ENCODE data around the gene TTC1.
"Not testable (repeated sequence)": the region's sequence is repeated elsewhere in the genome, so short reads cannot be mapped to it uniquely, and the experiment has no call there.

TTC1 gene

DNA sequence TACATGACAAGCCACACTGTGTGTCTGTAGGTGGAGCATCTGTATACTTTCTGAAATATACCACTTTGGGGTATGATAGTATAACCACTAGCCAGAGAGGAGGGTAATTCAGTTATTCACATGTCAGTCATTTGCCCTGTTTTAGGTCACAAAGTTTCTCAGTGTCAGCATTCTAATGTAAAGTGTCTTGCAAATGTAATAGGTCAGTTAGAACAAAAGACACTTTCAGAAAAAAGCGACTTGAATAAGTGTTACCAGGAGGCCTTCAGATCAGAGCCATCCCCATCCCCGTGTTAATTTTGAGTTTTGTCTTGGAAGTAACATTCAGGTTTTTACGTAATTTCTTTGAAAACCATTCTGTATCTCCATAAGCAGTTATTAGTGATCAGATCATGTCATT lies 33.7 kb downstream of the TTC1 start:
- no peak for DNase-seq (ENCODE audit: low spot score)

DNA sequence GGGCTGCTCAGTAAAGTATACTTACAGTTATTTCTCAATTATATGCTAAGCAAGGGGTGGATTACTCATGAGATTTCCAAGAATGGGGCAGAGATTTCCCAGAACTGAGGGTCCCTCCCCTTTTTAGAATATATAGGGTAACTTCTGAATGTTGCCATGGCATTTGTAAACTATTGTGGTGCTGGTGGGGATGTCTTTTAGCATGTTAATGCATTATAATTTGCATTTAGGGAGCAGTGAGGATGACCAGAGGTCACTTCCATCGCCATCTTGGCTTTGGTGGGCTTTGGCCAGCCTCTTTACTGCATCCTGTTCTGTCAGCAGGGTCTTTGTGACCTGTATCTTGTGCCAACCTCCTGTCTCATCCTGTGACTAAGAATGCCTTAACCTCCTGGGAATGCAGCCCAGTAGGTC lies 35.5 kb downstream of the TTC1 start:
- DNase-seq (ENCODE audit: low spot score): no peak

DNA sequence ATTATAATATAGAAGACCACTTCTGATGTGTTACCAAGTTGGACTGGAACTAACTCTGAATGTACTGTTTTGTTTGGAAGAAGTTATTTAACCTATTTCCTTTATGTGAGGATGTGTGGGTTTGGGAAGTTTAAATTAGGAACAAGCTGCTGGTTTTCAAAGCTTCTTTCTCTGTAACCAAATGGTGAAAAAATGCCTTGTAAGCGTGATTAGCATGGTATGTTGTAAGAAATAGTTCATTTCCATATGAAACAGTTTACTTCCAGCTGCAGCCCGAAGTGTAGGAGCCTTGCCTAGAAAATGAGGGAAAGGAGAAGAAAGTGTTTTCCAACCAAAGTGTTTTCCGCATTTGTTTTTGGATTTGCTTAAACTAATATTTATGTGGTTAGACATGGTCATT lies 36.0 kb downstream of the TTC1 start:
- no peak for DNase-seq (ENCODE audit: low spot score)

DNA sequence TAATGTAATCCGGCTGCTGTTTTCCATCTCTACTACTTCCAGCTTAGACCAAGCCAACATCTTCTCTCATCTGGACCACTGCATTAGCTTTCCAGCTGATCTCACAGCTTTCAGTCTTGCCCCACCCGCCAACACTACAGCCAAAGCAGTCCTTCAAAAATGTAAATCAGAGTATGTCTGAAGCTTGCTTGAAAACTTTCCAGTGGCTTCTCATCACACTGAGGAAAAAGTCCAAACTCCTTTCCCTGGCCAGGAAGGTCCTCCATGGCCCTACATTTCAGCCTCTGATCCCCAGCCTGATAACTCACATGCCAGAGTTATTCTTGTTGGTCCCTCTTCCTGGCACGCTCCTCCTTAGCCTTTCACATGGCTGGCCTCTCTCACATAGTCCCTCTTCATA lies 38.5 kb downstream of the TTC1 start:
- DNase-seq (ENCODE audit: low spot score): no peak

DNA sequence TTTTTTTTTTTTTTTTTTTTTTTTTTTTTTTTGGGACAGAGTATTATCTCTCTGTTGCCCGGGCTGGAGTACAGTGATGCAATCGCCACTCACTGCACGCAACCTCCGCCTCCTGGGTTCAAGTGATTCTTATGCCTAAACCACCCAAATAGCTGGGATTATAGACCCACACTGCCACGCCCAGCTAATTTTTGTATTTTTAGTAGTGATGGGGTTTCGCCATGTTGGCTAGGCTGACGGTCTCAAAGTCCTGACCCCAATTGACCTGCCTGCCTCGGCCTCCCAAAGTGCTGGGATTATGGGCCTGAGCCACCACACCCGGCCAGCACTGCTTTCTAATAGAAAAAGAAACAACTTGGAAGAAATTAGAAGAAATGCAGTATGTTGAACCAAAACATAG lies 39.2 kb downstream of the TTC1 start:
- no peak for DNase-seq (ENCODE audit: low spot score)

DNA sequence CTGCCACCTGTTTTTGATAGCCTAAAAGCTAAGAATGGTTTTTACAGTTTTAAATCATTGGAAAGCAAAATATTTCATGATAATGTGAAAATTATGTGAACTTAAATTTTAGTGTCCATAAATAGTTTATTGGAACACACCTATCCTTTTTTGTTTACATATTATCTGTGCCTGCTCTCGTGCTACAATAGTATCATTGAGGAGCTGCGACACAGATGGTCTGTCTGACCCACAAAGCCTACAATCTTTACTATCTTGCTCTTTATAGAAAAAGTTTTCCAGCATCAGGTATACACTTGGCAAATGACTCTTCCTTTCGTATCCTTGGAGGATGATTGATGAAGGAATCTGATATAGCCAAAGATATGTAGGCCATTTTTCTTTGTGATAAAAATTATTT lies 40.2 kb downstream of the TTC1 start:
- DNase-seq (ENCODE audit: low spot score): no peak

DNA sequence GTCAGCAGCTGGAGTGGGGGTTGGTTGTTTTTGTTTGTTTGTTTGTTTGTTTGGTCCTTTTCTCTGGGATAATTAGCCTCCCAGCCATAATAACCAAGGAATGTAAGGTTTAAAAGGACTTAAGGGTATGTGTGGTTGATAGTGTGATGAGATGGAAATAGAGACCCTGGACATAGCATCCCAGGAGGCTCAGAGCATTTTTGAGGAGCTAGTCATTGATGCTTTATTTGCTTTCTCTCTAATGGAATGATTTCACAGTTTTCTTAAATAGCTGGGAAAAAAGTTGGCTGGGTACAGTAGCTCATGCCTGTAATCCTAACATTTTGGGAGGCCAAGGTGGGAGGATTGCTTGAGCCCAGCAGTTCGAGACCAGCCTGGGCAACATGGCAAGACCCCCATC lies 45.1 kb downstream of the TTC1 start:
- peak; percentile 42 for DNase-seq (ENCODE audit: low spot score)

DNA sequence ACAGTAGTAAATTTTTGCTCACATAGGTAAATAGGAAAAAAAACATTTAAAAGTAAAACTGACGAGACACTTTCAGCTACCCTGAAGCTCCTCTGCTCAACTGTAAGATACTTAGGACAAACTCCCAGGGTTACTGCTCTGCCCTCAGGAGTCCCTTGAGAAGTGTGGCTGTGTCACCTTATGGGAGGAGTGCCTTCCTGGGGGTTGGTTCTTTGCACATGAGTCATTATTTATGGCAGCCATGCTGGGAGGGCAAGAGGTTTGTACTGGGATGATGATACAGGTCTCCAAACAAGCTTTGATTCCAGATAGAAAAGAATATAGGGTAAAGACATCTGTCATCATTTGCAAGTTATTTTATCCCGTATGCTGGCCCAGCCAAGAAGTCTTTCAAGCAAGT lies 45.9 kb downstream of the TTC1 start:
- DNase-seq (ENCODE audit: low spot score): peak; percentile 73

DNA sequence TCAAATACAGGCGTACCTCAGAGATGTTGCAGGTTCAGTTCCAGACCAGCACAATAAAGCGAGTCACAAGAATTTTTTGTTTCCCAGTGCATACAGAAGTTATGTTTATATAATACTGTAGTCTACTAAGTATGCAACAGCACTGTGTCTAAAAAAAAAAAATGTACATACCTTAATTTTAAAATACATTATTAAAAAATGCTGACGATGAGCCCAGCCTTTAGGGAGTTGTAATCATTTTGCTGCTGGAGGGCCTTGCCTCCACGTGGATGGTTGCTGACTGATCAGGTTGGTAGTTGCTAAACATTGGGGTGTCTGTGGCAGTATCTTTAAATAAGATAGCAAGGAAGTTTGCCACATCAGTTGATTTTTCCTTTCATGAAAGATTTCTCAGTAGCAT lies 48.3 kb downstream of the TTC1 start:
- DNase-seq (ENCODE audit: low spot score): no peak

DNA sequence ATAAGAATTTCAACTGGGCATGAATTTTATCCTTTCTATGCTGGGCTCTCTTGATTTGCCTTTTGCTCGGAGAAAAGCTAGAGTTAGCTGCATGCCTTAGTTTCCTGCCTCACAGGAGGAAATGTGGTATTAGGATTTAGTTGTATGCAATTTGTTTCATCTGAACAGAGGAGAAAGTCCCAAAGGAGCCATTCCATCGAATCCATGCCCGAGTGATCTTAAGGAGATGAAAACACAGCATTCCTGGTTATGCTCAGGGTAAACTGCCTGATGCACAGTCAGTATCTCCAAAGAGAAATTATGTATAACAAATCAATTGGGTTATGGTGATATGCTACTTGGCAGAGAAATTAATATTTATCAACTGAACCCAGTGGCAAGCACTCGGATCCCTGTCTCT lies 51.1 kb downstream of the TTC1 start:
- DNase-seq (ENCODE audit: low spot score): no peak

DNA sequence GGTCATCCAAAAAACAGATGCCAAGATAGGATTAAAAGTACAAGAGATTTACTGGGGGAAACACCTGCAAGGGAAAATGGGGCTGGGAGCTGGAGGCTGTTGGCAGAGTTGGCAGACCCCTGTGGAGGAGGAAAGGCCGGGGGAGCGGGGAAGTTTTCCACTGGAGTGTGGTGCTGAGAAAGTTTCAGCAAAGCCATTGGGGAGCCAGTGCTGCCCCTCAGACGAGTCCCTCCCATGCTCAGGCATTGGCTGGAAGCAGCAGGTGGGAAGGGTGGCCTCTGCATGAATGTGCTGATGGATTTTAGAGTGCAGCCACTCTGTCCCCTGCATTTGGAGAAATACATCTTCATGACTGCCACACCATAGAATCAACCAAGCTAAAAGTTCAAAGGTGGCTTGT lies 52.8 kb downstream of the TTC1 start:
- no peak for DNase-seq (ENCODE audit: low spot score)

DNA sequence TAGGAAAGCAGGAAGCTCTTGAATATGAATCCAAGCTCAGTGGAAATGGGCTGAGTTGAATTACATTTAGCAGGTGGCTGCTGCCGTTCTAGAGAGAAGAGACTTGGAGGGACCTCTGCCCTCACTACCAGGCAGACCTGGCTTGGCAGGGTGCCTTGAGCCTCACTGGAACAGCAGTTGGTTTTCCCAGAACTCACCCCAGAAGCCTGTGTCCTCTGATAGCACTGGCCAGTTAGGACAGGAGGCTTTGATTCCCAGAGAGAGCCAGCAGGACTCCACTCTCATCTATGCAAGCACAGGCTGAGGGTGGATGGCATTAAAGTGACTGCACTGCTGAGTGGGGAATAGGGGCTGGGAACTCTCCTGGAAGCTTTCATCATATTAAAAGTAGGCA lies 55.5 kb downstream of the TTC1 start:
- no peak for DNase-seq (ENCODE audit: low spot score)

DNA sequence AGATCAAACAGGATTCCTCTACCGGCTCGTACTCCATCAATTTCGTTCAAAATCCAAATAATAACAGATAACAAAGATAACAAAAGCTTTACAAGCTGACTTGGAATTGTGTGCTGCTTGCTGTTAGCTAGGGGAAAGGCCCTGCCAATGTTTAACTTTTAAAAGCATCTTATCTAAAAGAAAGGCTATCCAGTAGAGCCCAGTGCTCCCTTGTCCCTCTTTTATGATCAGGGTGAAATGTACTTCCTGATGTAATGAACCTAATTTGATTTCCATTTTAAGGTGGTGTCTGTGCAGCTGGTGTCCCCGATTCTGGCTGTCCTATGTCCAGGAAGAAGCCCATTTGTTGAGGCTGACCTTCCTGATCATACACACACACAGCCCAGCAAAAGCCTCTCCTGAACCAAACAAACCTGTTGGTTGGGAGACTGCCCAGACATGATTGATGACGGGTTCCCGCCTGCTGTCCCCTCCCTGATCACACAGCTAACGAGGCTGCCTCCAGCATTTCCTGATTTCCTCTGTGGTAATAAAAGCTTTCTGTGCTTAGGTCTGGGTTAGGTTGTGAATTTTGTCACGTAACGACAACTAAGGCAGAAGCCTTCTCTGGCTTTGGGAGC lies 56.2 kb downstream of the TTC1 start:
- no peak for DNase-seq (ENCODE audit: low spot score)

DNA sequence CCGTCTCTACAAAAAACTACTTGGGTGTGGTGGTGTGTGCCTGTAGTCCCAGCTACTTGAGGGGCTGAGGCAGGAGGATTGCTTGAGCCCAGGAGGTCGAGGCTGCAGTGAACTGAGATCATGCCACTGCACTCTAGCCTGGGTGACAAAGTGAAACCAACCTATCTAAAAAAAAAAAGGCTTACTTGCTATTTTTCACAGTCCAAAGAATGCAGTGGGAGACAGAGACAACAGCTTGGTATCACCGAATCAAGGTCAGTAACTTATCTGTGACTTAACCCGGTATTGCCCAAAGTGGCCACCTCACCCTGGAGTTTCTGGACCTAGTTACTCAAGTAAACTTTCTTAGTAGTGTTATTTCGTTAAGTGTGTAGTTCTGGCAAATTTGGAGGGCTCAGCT lies 60.2 kb downstream of the TTC1 start:
- DNase-seq (ENCODE audit: low spot score): not testable (repeated sequence)

DNA sequence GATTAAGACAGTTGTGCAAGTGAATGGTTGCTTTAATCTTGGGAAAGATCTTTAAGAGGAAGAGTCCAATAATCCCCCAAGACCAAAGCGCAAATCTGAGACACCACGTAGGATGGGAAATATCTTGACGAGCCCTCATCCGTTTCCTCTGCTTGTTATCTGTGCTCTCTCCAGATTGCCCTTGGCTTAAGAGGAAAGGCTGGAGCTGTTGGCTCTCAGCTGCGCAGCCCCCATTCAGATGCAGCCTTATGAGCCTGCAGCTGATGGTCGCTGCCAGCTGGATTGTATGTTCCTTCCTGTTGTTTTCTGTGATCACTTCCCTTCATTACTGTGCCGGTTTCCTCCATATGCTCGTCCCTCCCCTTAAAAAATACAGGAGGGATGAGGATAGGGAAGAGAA lies 62.6 kb downstream of the TTC1 start:
- DNase-seq (ENCODE audit: low spot score): no peak

DNA sequence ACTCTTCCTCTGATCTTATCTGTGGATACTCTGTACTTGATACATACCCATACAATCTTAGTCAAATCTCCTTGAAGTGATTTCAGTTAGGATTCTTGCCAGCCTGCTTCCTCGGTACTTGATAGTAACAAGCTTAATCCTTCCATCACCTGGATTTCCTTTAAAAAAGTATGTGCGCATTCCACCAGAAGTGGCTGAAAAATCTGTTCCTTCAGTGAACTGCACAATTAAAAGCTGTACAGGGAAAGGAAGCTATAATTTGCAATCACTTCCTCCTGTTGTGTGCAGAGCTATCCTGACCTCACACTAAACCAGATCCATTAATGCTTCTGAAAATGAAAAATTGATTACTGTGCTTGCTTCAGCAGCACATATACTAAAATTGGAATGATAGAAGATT lies 63.0 kb downstream of the TTC1 start:
- DNase-seq (ENCODE audit: low spot score): no peak

DNA sequence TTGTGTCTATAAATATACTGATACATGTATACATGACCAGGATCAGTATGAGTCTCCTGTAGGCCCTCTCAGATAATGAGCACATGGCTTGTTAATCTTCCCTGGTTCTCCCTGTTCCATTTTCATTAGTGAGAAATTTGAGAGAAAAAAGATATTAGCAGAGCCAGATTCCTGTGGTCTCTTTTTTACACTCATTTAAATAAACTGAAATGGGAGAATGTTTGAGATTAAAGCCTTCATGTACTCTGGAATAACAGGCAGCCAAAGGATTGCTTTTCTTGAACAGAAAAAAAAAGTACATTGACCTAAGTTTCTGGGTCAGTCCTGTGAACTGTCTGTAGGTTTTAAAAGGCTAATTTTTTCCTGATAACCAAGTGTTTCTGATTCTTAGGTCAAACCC lies 66.1 kb downstream of the TTC1 start:
- DNase-seq (ENCODE audit: low spot score): no peak

DNA sequence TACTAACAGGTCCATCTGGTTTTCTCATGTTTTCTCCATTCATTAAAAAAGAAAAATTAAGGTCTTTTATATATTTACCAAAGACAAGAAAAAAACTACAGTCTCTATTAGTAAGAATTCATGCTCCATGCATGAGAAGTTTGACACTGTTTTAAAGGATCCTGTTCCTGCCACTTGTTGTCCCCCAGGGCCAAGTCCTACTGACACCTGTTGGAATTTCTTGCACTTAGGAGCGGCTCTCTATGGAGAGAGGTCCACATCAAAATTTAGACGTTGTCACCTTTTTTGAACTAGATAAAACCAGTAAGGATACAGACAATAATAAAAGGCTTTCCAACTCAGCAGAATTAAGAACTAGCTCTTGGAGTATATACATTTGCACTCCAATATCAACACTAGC lies 68.1 kb downstream of the TTC1 start:
- no peak for DNase-seq (ENCODE audit: low spot score)

DNA sequence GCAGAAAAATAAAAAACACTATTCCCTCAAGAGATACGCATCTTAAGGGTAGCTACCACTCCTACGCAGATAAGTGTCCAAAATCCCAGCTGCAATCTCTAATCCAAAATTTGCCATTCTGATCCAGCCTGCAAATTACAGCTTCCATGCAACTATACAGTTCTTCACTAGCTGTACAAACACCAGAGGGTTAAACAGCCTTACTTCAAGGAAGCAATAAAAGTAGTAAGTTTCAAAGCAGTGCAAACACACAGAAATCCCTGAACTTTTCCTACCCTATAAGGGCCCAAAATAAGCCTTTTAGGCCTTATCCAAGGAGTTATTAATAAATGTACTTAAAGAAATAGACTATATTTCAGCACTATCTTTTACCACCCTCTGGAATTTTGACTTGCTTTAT lies 70.8 kb downstream of the TTC1 start:
- no peak for DNase-seq (ENCODE audit: low spot score)

DNA sequence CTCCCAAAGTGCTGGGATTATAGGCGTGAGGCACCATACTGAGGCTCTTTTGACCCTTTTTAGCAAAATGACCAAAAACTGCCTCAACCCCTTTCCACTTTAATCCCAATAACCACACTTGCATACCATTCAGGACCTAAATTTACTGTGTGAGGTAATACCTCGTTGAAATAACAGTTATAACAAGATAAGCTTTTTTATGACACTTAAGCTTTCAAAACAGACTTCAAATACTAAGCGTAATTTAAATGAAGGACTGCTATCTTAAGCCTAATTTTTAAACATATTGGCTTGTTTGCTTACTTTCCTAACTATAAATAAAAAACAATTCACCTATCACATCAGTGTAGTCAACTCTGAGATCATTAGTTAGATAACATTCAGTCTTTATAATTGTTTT lies 72.6 kb downstream of the TTC1 start:
- no peak for DNase-seq (ENCODE audit: low spot score)

DNA sequence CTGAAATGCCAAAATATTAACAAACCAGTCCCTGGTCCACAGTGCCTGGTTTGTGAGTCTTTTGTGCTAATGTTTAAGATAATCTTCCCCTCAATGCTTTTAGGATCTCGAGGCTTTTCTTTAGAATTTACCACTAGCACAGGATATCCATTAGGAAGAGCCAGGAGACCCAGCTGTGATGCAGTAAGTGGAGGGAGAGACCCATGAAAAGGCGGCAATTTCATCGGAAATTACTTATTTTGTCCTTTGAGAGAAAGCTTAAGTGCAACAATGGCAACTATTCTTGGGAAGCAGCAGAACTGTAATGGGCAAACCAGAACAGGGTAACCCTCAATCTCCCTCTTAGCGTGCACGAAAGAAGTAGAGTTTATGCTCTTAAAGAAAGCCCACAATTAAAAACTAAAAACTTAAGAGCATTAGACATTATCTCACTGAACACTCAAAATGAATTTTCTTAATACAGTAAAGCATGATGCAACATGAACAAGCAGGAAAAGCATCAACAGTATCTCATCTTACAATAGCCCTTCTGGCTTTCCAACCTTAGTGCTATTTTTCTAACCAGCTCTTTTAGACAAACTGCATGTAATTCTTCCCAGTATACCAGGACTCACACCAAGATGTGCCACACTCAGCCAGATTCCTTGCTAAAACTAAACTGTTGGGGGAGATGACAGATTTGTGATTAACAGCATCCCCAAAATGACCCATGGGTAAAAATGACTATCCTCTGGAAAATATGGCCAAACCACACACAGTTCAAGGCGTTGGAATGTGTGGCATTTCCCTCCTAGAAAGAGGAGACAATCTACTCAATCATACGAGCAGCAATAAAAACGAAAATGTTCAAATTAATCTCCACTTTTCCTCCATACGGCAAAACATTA lies 73.9 kb downstream of the TTC1 start:
- peak; percentile 88 for DNase-seq (ENCODE audit: low spot score)

DNA sequence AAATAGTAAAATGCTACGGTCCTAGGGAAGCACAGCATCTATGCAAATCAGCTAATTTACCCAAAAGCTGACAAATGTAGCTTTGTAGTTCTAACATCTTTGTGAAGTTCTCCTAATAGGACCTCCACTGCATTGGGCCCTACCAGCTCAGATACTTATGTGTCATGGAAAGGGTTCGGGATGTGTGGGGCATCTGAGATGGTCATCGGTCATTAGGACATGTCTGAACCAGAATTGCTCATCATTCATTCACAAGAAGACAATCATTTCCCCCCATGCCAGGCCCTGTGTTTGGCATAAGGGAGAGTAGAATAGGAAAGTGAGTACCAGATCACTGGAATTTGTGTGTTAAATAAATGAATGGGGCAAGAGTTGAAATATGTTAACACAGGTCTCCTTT lies 74.6 kb downstream of the TTC1 start:
- DNase-seq (ENCODE audit: low spot score): peak; percentile 45

DNA sequence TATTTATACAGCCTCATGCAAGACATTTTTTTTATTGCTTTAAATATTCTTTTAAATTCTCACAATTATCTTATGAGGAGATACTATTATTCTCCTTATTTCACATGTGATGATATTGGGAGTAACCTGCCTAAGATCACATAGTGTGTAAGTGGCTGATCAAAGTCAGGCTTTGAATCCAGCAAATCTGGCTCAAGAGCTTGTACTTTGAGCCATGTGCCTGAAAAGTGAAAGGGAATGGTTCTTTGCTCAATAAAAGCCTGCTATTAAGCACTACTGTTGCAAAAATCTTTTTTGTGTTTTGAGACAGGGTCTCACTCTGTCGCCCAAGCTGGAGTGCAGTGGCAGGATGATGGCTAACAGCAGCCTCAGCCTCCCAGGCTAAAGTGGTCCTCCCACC lies 75.2 kb downstream of the TTC1 start:
- no peak for DNase-seq (ENCODE audit: low spot score)

DNA sequence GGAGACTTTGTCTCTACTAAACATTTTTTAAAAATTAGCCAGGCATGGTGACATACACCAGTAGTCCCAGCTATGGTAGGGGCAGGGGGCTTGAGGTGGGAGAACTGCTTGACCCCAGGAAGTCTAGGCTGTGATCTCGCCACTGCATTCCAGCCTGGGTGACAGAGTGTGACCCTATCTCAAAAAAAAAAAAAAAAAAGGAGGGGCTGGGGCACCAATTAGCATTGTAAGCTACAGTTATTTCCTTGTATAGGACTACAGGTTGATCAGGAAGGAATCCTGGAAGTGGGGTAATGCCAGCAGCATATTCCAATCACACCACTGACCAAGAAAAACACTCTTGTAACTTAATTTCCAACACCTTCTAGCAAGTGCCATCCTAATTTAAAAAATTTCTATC lies 78.3 kb downstream of the TTC1 start:
- no peak for DNase-seq (ENCODE audit: low spot score)

Data from AG08395 (cell line).